Measurements from ENCODE around the gene TMEM179.

Gene TMEM179

DNA sequence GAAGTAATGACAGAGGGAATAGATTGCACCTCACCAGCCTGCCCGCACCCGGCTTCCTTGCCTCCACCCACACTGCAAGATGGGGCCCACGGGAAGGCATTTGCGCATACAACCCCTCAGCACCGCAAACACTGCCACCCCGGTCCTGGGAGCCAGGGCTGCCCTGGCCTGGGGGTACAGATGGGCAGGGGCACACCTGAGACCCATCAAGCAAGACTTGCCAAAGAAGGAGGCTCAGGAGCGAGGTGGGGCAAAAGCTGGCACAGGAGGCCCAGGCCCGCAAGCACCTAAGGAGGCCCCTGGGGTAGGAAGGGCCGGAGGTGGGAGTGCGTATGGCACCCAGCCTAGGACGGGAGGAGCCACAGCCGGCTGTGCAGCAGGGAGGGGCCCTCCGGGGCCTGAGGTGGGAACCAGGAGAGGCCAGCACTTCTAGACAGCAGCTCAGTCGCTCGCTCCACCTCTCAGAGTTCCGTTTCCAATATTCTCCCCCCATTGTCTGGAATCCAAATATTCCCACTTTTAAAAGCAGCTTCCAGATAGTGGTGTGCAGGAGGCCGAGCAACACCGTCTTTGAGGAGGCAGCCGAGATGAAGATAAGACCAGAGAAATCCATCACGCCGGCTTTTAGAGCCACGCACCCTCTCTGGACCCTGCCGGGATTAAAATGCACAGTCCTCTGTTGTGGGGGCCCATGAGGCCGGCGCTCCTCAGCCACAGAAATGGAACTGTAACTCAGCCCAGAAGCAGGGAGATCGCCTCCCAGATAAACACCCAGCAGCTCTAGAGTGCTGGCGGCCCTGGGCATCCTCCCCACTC is 37.2 kb downstream of the TMEM179 start:
- no peak for FAIRE-seq

DNA sequence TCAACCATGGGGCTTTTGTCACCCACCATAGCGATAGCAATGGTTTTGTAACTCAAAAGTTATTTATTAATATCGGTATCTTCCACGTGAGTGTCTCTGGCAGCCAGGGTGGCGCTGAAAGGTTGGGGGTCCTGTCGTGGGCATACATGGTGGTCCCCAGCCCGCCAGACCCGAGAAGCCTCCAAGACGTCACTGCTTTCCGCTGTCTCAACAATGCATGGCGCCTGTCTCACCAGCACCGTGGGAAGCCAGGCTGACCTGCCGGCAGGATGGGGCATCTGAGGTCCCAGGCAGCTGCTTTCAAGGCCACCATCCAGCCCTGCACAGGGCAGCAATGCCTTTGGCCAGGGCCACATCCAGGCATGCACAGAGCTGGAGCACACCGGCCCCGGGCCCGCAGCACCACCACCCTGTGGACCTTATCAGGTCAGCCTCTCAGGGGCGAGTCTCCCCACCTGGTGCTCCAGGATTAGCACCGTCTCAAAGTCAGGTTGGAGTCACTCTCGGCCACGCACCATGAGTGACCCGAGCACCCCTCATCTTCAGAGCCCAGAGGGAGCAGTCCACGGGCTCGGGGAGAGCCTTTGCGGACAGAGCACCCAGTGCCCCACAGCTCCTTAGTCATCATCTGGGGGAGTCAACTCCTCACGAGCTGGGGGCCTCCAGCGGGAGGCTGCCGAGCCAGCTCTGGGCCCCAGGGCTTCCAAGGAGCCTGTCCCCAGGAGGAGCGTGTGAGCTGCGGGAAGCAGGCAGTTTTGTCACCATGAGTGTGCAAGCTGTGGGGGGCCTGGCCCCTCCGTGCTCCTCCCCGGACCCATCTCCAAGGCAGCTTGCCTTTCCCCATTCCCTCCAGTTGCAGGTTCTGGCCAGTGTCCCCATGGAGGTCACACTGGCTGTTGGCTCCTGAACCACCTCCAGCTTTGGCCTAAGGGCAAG is 39.6 kb downstream of the TMEM179 start:
- no peak for FAIRE-seq

DNA sequence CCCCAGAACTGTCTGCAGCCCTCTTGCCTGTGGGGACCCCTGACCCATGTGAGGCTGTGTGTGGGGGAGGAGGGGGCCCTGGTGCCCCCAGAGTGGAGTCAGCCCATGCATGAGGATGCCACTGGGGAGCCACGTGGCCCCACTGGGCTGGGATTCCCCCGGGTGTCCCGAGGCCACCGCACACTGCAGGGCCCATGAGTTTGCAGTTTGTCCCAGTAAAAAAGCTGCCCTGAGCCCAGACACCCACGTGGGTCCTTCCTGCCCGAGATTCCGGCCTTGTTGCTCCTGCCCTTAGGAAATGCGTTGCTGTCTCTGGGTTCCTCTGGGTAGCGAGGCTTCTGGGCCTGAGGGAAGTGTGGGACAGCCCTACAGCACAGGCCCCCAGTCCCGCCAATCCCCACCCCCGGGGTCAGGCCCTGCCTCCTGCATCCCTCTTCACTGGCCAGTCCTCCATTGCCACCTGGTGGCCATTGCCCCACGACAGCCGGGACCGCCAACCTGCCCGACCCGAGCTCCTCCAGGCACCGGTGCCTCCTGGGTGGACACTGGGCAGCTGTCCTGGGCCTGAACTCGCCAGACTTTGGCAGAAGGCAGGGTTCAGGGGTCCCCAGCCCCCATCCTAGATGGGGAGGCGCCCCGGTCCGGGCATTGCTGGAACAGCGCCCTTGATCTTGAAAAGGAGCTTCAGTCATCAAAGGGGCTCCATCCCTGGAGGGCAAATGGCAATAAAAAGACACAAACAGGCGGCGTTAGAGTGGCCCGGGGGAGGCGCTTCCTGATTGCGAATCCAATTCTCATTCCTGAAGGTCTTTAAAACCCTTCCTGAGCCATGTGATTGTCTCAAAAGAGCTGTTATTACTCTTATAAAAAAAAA is 40.6 kb downstream of the TMEM179 start:
- no peak for FAIRE-seq

DNA sequence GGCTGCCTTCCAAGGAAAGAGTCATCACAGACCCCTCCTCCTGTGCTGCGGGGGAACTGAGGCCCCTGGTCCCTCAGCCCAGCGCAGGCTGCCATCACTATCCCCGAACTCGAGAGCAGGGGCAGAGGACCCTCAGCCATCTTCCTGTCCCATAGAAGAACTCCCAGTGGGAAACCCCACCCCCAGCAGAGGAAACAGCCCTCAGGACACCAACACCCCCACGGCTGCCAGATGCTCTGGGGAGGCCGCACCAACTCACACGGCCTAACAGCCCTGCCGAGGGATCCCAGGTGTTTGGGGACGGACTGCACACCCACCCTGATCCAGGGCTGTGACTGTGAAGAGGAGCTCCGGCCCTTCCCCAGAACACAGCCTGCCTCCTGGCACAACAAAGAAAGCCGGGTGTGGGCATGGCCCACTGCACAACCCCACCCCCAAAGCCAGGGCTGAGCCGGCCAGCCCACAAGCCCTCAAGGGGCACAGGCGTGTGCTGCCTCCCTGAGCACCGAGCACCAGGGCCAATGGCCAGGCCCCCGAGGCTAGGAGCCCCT is 41.3 kb downstream of the TMEM179 start:
- no peak for FAIRE-seq

DNA sequence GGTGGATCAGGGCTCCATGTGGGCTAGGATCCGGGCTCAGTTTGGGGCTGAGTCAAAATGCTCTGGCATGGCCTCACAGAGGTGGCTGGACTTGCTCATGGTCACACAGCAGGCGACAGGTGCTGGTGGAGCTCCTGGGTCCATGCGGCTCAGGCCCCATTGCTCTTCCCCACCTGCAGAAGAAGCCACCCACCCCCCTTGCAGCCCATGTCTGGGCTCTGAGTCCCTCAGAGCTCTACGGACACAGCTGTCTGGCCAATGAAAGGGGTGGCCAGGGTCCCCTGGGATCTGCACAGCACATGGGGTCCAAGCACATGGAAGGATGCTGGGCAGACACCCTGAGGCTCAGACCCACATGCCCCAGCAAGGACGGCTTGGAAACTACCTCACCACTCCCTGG is 42.0 kb downstream of the TMEM179 start:
- FAIRE-seq = no peak

DNA sequence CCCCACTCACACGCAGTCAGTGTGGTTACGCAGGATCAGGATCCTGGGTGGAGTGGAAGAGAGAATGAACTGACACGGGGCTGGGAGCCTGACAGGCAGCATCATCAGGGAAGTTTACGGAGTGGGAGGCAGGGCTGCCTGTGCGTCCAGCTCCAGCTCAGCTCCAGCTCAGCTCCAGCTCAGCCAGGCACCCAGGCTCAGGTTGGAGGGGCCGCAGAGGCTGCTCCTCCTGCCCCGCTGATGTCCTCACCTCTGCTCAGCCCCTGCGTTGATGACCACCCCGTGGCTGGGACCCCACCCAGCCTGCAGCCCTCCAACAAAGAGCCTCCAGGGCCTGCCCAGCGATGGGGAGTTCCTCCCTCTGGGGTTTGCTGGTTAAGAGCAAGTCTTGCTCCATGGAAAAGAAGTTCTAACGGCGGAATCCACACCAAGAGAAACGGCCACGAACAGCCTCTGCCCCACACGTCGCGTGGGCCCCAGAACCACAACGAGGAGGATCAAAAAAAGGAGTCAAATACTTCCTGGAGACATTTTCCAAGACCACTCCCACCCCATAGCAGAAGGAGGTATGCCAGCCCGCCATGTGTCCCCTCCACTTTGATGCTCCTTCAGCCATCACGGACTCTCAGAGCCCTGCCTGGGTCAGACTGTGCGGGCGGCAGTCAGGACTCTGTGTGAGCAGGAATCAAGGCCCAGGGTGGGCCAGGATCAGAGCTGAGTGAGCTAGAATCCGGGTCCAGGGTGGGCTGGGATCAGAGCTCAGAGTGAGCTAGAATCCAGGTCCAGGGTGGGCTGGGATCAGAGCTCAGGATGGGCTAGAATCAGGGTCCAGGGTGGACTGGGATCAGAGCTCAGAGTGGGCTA is 42.7 kb downstream of the TMEM179 start:
- no peak for FAIRE-seq

DNA sequence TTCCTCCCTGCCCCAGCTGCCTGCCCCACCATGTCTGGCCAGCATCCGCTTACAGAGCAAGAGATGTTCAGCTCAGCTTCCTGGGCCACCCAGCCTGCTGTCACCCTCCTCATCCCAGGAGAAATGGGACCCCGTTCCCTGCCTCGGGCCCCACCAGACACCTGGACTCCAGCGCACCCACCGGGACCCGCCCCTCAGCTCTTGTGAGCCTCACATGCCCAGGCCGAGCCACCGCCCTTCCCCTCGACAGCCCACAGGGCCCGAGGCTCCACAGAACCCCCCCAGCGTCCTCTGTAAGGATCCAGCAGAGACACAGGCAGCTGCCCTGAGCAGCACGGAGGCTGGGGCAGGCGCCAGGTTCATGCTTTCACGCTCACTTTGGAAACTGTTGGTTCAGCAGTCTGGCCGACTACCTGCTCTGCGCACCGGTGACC is 43.4 kb downstream of the TMEM179 start:
- FAIRE-seq = no peak

DNA sequence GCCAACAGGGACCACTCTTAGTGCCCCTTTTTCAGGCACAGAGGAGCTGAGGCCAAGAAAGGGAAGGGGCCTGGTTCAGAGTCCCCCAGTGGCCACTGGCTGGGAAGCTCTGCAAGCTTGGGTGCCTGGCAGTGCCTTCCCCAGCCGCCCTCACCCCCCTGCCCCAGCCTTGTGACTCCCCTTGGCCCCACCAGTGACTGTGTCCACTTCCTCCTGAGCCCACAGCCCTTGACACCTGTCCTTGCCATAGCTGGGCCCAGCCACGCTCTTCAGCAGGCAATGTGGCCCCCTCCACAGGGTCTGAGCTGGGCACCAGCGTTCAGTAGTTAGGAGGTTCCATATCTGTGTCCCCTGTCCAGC is 44.0 kb downstream of the TMEM179 start:
- FAIRE-seq = no peak

DNA sequence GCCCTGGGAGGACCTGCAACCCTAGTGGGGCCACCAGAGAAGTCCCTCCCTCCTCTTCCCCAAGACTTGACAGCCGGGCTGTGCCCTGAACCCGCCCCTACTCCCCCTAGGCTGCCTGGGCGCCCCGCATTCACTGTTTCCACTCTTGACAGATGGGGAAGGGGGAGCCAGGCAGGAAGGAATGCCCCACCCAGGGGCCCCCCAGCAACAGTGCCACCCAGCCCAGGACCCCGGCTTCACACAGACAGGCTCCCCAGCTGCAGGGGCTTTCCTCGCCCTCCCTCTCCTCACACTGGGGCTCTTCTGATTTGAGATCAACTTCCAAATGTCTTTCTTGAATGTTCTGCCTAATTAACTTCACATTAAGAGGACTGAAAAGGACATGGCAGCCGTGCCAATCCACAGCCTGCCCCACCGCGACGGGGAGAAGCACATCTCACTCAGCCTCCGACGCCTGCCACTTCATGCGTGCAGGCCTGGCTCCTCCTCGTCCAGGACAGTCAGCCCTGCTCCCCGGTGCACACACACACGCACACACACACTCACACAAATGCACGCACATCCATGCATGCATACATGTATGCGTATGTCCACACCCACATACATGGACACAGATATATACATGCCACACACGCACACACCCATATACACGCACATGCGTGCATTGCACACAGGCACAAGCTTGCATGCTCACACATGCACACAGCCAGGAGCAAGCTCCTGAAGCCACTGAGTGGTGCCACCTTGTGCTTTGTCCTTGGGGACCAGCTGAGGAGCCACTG is 44.6 kb downstream of the TMEM179 start:
- no peak for FAIRE-seq

DNA sequence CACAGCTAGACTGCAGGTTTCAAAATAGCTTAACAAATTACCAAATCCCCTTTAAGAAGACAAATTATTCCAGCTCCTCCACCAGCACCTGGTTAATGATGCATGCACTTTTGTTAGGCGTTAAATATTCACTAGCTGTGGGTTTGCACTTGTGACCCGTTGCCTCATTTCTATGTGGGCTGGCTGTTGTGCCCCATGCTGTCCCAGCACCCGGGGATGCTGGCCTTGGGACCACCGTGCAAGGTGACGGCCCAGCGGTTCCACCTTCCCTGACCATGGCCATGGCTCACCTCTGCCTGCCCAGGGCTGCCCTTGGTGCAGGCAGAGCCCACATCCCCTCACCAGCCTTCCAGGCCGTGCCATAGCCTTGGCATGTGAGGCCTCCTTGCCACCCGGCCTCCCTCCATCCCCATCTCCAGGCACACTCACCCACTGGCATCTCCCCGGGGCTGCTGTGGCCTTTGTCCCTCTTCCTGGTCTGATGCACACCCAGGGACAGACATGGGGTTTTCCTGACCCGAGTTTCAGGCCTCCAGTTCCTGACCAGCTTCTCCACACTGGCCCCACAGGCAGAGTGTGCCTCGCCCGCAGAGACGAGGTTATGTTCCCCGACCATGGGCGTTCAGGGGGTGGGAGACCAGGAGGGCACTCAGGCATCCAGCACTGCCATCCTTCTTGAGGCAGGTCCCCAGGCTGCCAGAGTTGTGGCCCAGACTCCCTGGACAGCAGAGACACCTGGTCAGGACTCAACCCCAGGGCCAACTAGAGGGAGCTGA is 45.4 kb downstream of the TMEM179 start:
- no peak for FAIRE-seq

DNA sequence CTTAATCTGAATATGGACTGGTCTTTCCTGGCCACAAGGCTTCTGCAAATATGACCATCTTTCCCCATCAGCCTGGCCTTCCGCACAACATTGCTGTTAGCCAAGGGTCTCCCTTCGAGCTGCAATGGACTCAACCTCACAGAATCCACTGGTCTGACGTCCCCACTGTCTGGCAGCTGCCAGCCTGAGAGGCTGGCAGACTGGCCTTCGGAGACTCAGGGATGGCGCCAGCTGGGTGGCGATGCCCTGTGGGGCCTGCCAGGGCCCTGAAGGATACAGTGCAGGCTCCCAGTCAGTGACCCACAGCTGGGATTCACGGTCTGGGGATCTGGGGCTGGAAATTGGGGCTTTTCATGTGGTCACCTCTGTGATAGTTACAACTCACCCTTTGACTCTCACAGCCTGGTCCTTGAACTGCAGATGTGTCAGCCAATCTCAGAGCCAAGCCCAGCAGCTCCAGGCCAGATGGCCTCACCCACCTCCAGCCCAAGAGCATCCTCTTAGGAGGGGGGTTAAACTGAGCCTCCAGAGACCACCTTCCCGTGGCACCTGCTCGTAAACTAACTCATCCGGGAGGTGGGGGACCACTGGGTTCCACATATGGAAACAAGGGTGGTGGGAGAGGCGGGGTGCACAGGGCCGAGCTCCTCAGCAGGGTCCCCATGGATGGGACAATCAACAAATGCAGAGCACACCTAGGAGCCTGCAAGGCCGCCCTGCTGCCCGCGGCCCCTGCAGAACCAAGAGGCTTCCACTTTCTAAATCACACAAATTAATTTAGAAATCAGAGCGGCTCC is 46.1 kb downstream of the TMEM179 start:
- no peak for FAIRE-seq

DNA sequence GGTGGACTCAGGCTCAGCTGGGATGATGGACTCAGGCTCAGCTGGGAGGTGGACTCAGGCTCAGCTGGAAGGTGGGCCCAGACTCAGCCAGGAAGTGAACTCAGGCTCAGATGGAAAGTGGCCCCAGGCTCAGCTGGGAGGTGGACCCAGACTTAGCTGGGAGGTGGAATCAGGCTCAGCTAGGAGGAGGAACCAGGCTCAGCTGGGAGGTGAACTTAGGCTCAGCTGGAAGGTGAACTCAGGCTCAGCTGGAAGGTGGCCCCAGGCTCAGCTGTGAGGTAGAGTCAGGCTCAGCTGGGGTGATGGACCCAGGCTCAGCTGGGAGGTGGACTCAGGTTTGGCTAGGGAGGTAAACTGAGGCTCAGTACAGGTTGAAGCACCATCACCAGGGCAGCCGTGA is 46.8 kb downstream of the TMEM179 start:
- no peak for FAIRE-seq

DNA sequence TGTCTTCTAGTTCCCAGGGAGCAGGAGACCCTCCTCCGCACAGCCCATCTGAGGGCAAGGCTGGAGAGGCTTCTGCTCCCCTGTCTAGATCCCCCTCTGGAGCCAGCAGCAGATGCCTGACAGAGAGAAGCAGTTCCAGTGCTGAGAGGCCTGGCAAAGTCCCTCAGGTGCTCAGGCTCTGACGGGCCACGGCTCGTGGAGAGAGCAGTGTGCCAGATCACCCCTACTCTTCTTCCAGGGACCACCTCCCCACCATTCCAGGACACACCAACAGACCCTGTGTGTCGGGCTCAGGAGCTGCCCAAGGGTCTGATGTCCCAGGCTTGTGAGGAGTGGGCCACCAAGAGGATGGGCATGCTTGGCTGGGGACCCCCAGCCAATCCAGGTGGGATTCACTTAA is 47.5 kb downstream of the TMEM179 start:
- no peak for FAIRE-seq

DNA sequence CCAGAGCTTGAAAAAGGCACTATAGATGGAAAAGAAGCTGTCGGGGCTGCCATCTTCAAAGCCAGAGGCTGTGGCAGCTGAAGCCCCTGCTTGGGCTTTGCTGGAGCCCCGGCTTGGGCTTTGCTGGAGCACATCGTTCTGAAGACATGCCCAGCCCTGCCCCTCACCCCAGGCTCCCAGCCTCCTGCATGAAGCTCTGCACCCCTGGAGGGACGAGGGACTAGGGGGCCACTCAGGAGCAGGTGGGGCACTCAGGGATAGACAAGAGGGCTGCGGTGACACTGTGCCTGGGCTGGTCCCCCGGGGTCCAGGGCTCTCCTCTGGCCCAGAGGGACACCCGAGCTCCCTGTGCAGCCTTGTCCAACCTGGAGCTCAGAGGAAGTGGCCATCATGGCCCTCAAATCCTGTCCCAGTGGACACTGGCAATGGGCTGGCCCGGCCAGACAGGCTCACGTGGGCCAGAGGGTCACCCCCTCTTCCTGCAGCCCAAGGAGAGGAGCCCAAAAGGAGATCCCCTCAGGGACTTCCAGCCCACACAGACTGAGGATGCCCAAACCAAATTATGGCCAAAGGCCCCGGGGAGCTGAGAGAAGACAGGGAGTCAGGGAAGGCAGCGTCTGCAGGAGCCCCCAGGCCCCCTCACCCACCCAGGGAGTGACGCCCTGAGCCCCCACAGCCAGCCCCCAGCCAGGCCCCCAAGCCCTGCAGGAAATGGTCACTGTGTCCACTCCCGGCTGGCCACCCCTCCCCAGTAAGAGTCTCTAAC is 48.1 kb downstream of the TMEM179 start:
- no peak for FAIRE-seq

DNA sequence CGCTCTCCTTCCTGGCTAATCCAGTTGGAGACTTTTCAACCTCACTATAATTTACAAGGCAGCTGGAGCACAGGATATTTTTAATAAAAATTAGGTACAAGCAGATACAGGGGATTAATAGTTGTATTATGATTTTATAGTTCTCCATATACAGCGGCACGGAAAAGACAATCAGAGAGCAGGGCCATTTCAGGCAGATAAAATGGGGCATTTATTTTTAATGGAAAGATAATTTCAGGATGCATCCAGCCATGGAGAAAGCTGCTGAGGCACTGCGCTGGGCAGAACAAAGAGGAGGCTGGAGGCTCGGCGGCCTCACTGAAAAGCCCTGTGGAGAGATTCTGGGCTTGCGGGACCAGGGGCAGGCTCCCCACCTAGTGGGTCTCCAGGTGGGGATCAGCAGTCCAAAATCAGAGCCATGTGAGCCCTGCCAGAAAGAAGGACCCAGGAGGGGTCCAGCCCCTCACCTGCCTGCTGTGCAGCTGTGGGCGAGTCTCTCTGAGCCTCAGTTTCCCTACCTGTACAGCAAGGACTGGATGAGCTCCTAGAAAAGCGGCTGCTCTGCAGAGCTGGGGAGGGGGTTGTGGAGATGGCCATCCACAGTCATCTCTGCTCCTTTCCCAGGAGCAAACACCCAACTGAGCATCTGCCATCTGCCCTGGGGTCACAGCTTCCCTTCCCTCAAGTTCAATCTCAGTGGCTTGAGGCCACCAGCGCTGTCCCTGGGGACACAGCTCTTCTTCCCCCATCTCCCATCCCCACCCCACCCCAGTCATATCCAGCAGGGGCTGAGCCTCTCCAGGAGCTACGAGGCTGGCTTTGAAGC is 48.9 kb downstream of the TMEM179 start:
- no peak for FAIRE-seq

DNA sequence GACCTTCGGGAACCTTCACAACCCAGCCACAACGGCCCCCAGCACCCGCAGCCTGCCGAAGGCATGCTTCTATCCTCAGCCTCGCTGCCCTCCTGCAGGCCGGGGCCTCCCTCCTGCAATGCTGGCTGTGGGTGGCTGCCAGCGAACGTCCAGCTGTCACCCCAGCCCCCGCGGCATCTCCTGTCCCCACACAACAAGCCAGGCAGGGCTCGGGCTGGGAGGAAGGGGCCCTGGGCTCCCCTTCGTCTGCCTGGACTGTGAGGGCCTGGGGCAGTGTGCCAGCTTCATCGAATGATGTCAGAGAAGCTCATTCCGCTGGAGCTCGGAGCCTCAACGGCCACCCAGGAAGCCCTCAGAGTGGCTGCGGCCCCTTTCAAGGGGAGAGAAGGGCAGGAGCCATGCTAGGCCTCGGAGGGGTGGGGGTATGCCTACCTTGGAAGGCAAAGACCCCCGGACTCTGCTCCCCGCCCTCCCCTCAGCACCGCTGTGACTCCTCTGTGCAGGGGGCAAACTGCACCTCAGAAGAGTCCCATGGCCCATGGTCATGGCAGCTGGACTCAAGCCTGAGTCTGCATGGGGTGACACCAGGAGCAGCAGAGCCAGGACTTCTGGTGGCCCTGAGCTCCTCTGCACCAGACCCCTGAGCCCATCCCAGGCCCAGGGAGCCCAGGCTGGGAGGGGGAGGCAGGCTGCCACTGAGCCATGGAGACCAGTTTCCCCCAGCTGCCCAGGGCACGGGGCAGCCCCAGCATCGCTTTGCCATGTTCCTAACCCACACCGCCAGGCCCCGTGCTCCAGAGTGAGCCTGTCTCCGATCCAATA is 49.8 kb downstream of the TMEM179 start:
- FAIRE-seq = no peak
